Measurements from ENCODE around the gene CDC42EP4. TPM values are rescaled to one million over a fixed set of nuclear protein-coding genes. Genes with fewer than 3 reads are reported as not detected.
A peak's percentile ranks its signal among the peaks of the same experiment; 100 is the strongest.
"Not testable (repeated sequence)": the region's sequence is repeated elsewhere in the genome, so short reads cannot be mapped to it uniquely, and the experiment has no call there.

The CDC42EP4 gene
- total RNA-seq, 2 experiments from 2014 or later: 1.3 to 1.5 TPM

DNA sequence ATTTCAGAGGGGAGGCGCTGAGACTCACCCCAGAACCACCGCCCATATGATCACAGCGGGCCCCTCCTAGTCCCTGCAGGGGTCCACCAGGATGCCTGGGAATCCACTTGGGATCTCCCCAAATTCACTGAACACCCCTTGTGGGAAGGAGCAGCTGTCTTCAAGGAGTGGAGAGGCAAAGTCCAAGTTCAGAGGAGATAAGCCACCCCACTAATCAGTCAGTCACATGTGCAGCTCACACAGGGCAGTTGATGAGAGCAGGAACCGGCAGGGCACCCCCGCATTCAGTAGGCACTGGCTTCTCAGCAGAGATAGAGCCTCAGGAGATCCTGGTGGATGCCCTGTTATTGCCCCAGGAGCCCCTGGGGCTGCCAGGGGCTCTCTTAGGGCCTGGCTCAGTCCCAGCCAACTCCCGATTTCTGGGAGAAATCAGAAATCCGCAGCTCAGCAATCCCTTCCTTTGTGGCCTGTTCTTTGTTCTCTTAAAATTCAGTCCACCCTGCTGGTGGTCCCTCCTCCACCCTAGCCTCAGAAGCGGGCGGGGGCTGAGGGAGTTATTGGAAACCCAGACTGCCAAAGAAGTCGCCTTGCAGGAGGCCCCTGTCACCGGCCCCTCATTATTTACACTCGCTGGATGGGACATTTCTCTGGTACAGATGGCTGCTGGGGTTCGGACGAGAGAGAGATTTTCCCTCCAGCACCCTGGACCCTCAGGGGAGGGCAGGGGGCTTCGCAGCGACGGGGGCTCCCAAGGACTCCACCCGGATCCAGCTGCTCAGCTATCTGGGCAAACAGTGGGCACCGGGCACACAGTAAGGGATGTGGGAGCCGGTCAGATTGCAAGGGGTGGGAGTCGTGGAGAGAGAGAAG lies 1.8 kb downstream of the CDC42EP4 start:
- Mint-ChIP-seq H3K4me3 (peak overlapping the region; percentile 80), H3K4me1 (peaks cover 6% of the 10 kb centered on the region), H3K9me3 (ENCODE audit: low read depth) (no peaks in the 10 kb centered on the region), H3K27me3 (peaks cover 21% of the 10 kb centered on the region), H3K27ac (no peak overlapping the region), H3K36me3 (no peaks in the 10 kb centered on the region)
- CTCF ChIA-PET: interaction anchor here (0.8 to 3.0 kb wide), 14 partner anchors 8 to 584 kb away, joined by 3 to 17 read pairs (median 4); a partner anchor contains a TSS
- no peak for DNase-seq
- no peak for ATAC-seq

DNA sequence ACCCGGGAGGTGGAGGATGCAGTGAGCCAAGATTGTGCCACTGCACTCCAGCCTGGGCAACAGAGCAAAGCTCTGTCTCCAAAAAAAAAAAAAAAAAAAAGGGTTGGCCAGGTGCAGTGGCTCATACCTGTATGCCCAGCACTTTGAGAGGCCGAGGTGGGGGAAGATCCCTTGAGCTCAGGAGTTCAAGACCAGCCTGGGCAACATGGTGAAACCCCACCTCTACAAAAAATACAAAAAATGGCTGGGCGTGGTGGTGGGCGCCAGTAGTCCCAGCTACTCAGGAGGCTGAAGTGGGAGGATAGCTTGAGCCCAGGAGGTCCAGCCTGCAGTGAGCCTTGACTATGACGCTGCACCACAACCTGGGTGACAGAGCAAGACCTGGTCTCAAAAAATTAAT lies 2.8 kb downstream of the CDC42EP4 start:
- peaks cover 19% of the 10 kb centered on the region for H3K27me3 Mint-ChIP-seq
- not testable (repeated sequence) for DNase-seq; H3K4me1 Mint-ChIP-seq; H3K27ac Mint-ChIP-seq; H3K4me3 Mint-ChIP-seq; ATAC-seq; H3K36me3 Mint-ChIP-seq; H3K9me3 Mint-ChIP-seq (ENCODE audit: low read depth)
- CTCF ChIA-PET: interaction anchor here (2.6 to 3.0 kb wide), 2 partner anchors 61 to 77 kb away, joined by 7 to 17 read pairs; a partner anchor contains a TSS

DNA sequence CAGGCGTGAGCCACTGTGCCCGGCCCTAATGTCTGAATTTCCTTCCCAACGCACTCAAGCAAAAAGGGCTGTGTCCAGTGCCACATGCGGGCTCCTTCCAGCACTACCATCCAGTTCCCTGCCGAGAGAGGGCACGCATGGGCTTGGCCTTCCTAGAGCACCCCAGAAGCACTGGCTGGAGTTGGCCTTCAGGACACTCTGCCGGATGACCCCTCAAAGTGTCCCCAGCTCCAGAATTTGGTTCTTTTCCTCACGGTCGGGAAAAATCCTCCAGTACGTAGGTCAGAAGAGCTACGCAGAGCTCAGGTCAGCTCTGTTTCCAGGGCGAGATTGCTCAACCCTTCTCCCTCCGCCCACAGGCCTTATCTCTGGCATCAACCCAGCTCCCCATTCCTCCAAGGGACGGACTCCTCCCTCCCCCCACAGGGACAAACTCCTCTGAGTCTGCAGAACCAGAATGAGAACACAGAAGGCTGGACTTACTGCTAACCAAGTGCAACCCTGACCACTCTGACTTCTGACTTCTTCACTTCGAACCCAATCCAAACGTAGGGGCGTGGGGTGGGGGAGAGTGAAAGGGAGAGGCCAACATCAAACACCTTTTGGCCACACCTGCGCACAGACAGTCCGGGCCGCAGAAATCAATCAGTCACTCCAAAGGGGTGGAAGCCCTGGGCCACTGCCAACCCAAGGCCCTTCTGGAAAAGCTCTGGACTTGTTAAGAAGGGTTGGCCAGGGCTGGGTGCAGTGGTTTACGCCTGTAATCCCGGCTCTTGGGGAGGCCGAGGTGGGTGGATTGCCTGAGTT lies 3.6 kb downstream of the CDC42EP4 start:
- H3K4me3 Mint-ChIP-seq: no peak overlapping the region
- DNase-seq (no peak), ATAC-seq (no peak)
- CTCF ChIA-PET: interaction anchor here (3.0 kb wide), 1 partner anchor 62 kb away, joined by 17 read pairs; no protein-coding TSS in a partner anchor
- H3K9me3 Mint-ChIP-seq (ENCODE audit: low read depth): no peaks in the 10 kb centered on the region
- H3K36me3 Mint-ChIP-seq: no peaks in the 10 kb centered on the region
- no peak overlapping the region for H3K27ac Mint-ChIP-seq
- H3K4me1 Mint-ChIP-seq: peaks cover 7% of the 10 kb centered on the region
- H3K27me3 Mint-ChIP-seq: peaks cover 18% of the 10 kb centered on the region

DNA sequence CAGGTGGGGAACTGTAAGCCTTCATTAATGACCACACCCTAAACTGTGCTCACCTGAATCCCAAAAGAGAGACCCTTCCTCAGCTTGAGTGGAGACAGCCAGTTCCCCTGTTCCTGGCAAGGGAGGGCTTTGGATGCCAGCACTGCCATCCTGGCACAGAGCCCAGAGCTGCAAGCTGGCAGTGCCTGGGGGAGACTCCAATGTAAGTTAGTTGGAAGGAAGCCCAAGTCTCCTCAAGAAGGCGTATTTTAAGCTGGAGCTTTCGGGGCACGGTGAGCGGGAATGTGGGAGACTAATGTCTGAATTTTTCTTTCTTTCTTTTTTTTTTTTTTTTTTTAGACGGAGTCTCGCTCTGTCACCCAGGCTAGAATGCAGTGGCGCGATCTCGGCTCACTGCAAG lies 4.7 kb downstream of the CDC42EP4 start:
- H3K27ac Mint-ChIP-seq: no peak overlapping the region
- H3K4me1 Mint-ChIP-seq: peaks cover 7% of the 10 kb centered on the region
- CTCF ChIA-PET: interaction anchor here (1.6 kb wide), 1 partner anchor 63 kb away, joined by 4 read pairs; no protein-coding TSS in a partner anchor
- peaks cover 18% of the 10 kb centered on the region for H3K27me3 Mint-ChIP-seq
- no peak for DNase-seq
- H3K4me3 Mint-ChIP-seq: no peak overlapping the region
- H3K9me3 Mint-ChIP-seq (ENCODE audit: low read depth): no peaks in the 10 kb centered on the region
- H3K36me3 Mint-ChIP-seq: no peaks in the 10 kb centered on the region
- ATAC-seq: no peak

- H3K9me3 Mint-ChIP-seq (ENCODE audit: low read depth): no peaks in the 10 kb centered on the region
- H3K27me3 Mint-ChIP-seq: peaks cover 15% of the 10 kb centered on the region
- CTCF ChIA-PET: interaction anchor here (1.6 kb wide), 1 partner anchor 64 kb away, joined by 4 read pairs; no protein-coding TSS in a partner anchor
- no peak overlapping the region for H3K4me3 Mint-ChIP-seq
- ATAC-seq (no peak), DNase-seq (no peak)
- peaks cover 7% of the 10 kb centered on the region for H3K4me1 Mint-ChIP-seq
- H3K27ac Mint-ChIP-seq: no peak overlapping the region
- no peaks in the 10 kb centered on the region for H3K36me3 Mint-ChIP-seq
Observed at GRCh38 chr17:73305845-73306836, 5.7 kb downstream of the CDC42EP4 start.

GRCh38 chr17:73304971-73305812 lies 6.6 kb downstream of the CDC42EP4 start:
- no peak for ATAC-seq
- Mint-ChIP-seq H3K4me1 (peaks cover 3% of the 10 kb centered on the region), H3K27ac (no peak overlapping the region), H3K9me3 (ENCODE audit: low read depth) (no peaks in the 10 kb centered on the region), H3K4me3 (no peak overlapping the region), H3K27me3 (peaks cover 11% of the 10 kb centered on the region), H3K36me3 (no peaks in the 10 kb centered on the region)
- CTCF ChIA-PET: no interaction called here
- DNase-seq: no peak

GRCh38 chr17:73304438-73304837 lies 7.4 kb downstream of the CDC42EP4 start:
- CTCF ChIA-PET: no interaction called here
- H3K9me3 Mint-ChIP-seq (ENCODE audit: low read depth): no peaks in the 10 kb centered on the region
- ATAC-seq (no peak), DNase-seq (no peak)
- H3K36me3 Mint-ChIP-seq: no peaks in the 10 kb centered on the region
- peaks cover 4% of the 10 kb centered on the region for H3K27me3 Mint-ChIP-seq
- no peak overlapping the region for H3K4me3 Mint-ChIP-seq
- H3K27ac Mint-ChIP-seq: no peak overlapping the region
- H3K4me1 Mint-ChIP-seq: peaks cover 1% of the 10 kb centered on the region

DNA sequence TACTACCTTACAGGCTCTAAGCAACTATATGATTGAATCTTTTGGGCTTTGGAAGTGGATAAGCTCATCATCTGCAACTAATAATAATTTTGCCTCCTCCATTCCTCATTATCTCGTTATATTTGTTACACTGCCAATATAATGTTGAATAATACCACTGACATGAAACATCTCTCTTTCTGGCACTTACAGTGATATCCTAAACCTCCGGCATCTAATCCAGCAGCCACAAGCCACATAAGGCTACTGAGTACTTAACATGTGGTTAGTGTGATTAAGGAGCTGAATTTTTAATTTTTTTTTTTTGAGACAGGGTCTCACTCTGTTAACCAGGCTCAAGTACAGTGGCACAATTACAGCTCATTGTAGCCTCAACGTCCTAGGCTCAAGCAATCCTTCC lies 9.6 kb downstream of the CDC42EP4 start:
- H3K36me3 Mint-ChIP-seq: no peaks in the 10 kb centered on the region
- CTCF ChIA-PET: interaction anchor here (0.7 to 1.4 kb wide), 3 partner anchors 9 to 68 kb away, joined by 3 read pairs; no protein-coding TSS in a partner anchor

DNA sequence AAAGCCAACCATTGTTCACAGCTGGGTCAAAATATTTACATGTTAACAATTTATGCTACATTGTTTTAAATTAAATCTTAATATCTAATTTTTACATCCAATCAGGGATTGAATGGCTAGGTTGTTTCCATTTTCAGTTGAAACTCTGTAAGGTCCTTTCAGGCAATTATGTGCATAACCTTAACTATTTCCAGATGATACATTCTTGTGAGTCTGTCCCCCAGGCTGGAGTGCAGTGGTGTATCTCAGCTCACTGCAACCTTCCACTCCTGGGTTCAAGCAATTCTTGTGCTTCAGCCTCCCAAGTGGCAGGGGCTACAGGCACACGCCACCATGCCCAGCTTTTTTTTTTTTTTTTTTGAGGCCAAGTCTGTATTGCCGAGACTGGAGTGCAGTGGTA lies 10.4 kb downstream of the CDC42EP4 start:
- no peak overlapping the region for H3K27ac Mint-ChIP-seq
- CTCF ChIA-PET: interaction anchor here (0.6 to 1.4 kb wide), 3 partner anchors 10 to 649 kb away, joined by 3 read pairs; no protein-coding TSS in a partner anchor
- H3K27me3 Mint-ChIP-seq: peaks cover 3% of the 10 kb centered on the region
- no peak for ATAC-seq
- H3K4me3 Mint-ChIP-seq: no peak overlapping the region
- DNase-seq: no peak
- H3K9me3 Mint-ChIP-seq (ENCODE audit: low read depth): no peaks in the 10 kb centered on the region
- peaks cover 1% of the 10 kb centered on the region for H3K4me1 Mint-ChIP-seq
- no peaks in the 10 kb centered on the region for H3K36me3 Mint-ChIP-seq

More for the DNA sequence above, 9.6 kb downstream of the CDC42EP4 start:
- Mint-ChIP-seq H3K27ac (no peak overlapping the region), H3K4me1 (peaks cover 1% of the 10 kb centered on the region), H3K4me3 (no peak overlapping the region), H3K27me3 (peaks cover 3% of the 10 kb centered on the region), H3K9me3 (ENCODE audit: low read depth) (no peaks in the 10 kb centered on the region)
- no peak for ATAC-seq
- no peak for DNase-seq

GRCh38 chr17:73300392-73300791 lies 11.4 kb downstream of the CDC42EP4 start:
- no peaks in the 10 kb centered on the region for H3K9me3 Mint-ChIP-seq (ENCODE audit: low read depth)
- no peak for DNase-seq
- no peak overlapping the region for H3K27ac Mint-ChIP-seq
- peaks cover 3% of the 10 kb centered on the region for H3K27me3 Mint-ChIP-seq
- ATAC-seq: no peak
- no peaks in the 10 kb centered on the region for H3K36me3 Mint-ChIP-seq
- CTCF ChIA-PET: no interaction called here
- no peak overlapping the region for H3K4me3 Mint-ChIP-seq
- H3K4me1 Mint-ChIP-seq: peaks cover 1% of the 10 kb centered on the region

DNA sequence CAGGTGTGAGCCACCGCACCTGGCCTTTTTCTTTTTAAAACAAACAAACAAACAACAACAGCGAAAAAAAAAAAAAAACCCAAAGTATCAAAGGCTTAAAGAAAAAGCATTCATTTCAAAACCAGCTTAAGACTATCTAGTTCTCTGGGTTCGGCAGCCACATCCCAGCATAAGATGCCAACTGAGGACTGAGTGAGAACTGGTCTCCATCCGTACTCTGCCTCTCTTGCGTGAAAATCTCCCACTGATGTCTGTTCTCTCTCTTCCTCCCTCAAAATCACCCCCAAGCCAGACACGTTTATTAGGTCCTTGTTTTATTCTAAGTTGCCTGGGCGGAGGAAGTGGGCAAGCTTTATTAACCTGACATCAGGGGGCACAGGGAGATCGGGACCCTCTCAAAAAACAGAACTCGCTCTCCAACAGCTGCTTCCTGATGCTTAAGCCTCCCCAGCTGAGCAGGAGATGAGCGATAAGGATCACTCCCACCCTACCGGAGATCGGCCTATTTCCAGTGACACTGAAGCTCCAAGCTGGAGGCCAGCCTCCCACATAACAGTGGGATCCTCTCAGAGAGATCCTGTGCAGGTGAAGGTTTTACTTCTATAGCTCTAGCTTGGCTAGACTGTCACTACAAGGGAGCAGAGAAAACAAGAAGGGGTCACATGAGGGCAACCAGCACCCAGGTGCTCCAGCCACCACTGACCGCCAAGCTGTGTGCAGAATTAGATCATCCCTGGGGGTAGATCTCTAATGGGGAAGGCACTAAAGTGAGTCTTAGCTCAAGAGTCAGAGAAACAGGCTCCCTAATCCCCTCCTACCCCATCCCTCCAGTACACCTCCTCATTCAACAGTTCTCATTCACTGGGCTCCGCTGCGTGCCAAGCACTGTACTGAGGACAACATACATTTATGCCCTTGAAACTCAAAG lies 13.6 kb downstream of the CDC42EP4 start:
- ATAC-seq: no peak
- CTCF ChIA-PET: interaction anchor here (1.2 kb wide), 1 partner anchor 43 kb away, joined by 4 read pairs; no protein-coding TSS in a partner anchor

More for the DNA sequence above, 13.6 kb downstream of the CDC42EP4 start:
- H3K27ac Mint-ChIP-seq: no peak overlapping the region
- no peak for DNase-seq
- peaks cover under 1% of the 10 kb centered on the region for H3K27me3 Mint-ChIP-seq
- no peaks in the 10 kb centered on the region for H3K36me3 Mint-ChIP-seq
- H3K4me1 Mint-ChIP-seq: no peaks in the 10 kb centered on the region
- H3K9me3 Mint-ChIP-seq (ENCODE audit: low read depth): no peaks in the 10 kb centered on the region
- H3K4me3 Mint-ChIP-seq: no peak overlapping the region

All from activated CD8-positive, alpha-beta memory T cell treated with anti-CD3 and anti-CD28 coated beads, Interleukin-2, amount 10 ng/mL, durations not matched to agents 7 days and 5 days (primary cell).